GM19351 (cell line): ENCODE data around the gene TTC33.

Experiments used
- ATAC-seq: cut with Tn5 transposase; IDR thresholded peaks from one replicate; pipeline ENCODE4 v1.9.1; 2021; ENCODE audit warnings: mild to moderate bottlenecking, moderate library complexity; ENCODE audit not compliant: unreplicated experiment

The TTC33 gene

GRCh38 chr5:40547557-40547956, 208.2 kb downstream of the TTC33 start:
- no peak for ATAC-seq

GRCh38 chr5:40540301-40540700, 215.5 kb downstream of the TTC33 start:
- ATAC-seq = no peak

- ATAC-seq = no peak
Observed at GRCh38 chr5:40524677-40525076, 231.1 kb downstream of the TTC33 start.

- ATAC-seq = no peak
Observed at GRCh38 chr5:40521925-40522324, 233.8 kb downstream of the TTC33 start.

GRCh38 chr5:40521108-40521785, 234.5 kb downstream of the TTC33 start:
- ATAC-seq = no peak

- ATAC-seq = no peak
Observed at GRCh38 chr5:40518485-40518917, 237.3 kb downstream of the TTC33 start.

GRCh38 chr5:40515476-40515875, 240.3 kb downstream of the TTC33 start:
- ATAC-seq = no peak

GRCh38 chr5:40514976-40515375, 240.8 kb downstream of the TTC33 start:
- no peak for ATAC-seq

GRCh38 chr5:40511801-40512200, 244.0 kb downstream of the TTC33 start:
- ATAC-seq = no peak

GRCh38 chr5:40507095-40507494, 248.7 kb downstream of the TTC33 start:
- no peak for ATAC-seq

- no peak for ATAC-seq
Observed at GRCh38 chr5:40505031-40505430, 250.7 kb downstream of the TTC33 start.

GRCh38 chr5:40503439-40503838, 252.3 kb downstream of the TTC33 start:
- ATAC-seq = peak; percentile 42

GRCh38 chr5:40502736-40503135, 253.0 kb downstream of the TTC33 start:
- ATAC-seq = peak; percentile 70

- ATAC-seq = no peak
Observed at GRCh38 chr5:40501711-40502444, 253.9 kb downstream of the TTC33 start.

- no peak for ATAC-seq
Observed at GRCh38 chr5:40499518-40500273, 256.1 kb downstream of the TTC33 start.

- no peak for ATAC-seq
Observed at GRCh38 chr5:40499007-40499406, 256.8 kb downstream of the TTC33 start.

- ATAC-seq = no peak
Observed at GRCh38 chr5:40497573-40497972, 258.2 kb downstream of the TTC33 start.

GRCh38 chr5:40495237-40495635, 260.5 kb downstream of the TTC33 start:
- no peak for ATAC-seq

- no peak for ATAC-seq
Observed at GRCh38 chr5:40494631-40495236, 261.0 kb downstream of the TTC33 start.

- ATAC-seq = no peak
Observed at GRCh38 chr5:40492056-40492455, 263.7 kb downstream of the TTC33 start.

- no peak for ATAC-seq
Observed at GRCh38 chr5:40491644-40492043, 264.1 kb downstream of the TTC33 start.
